Thoracic aorta (tissue), 2 donors: ENCODE measurements around the gene BSND. TPM values are rescaled to one million over a fixed set of nuclear protein-coding genes. Genes with fewer than 3 reads are reported as not detected.

Experiments used
- ATAC-seq: fragments of 150-250 bp; one replicate; pipeline ENCODE4 v1.8.0; 2017; ENCODE audit warnings: low read depth; ENCODE audit not compliant: insufficient number of reproducible peaks, low FRiP score
- DNase-seq: peaks from one replicate; pipeline ENCODE4 v3.0.0-alpha.2; 2020; ENCODE audit warnings: low spot score
- H3K27ac ChIP-seq, 2 donors: fragments of 200-600 bp; sonication (generic); 1 replicate in 1 of 2; 2 replicates in 1 of 2; pipeline ENCODE4 v1.5.1; 2016; ENCODE audit warnings: mild to moderate bottlenecking in 2 of 2, moderate library complexity in 2 of 2
- H3K27me3 ChIP-seq: fragments of 200-600 bp; sonication (generic); replicated peaks from 2 replicates; pipeline ENCODE4 v1.6.0; 2016; ENCODE audit warnings: mild to moderate bottlenecking; ENCODE audit not compliant: insufficient read depth
- H3K36me3 ChIP-seq: fragments of 200-600 bp; sonication (generic); one replicate; pipeline ENCODE4 v1.5.1; 2016
- H3K4me1 ChIP-seq, 2 donors: fragments of 200-600 bp; sonication (generic); 1 replicate in 1 of 2; 2 replicates in 1 of 2; pipeline versions ENCODE4 v1.5.1 to v1.6.0; 2016; ENCODE audit warnings: low read depth in 2 of 2, mild to moderate bottlenecking in 1 of 2; ENCODE audit not compliant: control insufficient read depth in 1 of 2
- H3K4me3 ChIP-seq: fragments of 200-600 bp; sonication (generic); 2 replicates; pipeline ENCODE4 v1.5.1; 2016; ENCODE audit warnings: mild to moderate bottlenecking
- H3K9me3 ChIP-seq: fragments of 200-600 bp; sonication (generic); 2 replicates; pipeline ENCODE4 v1.5.1; 2016
- total RNA-seq, 2 donors: library from RNA; depleted of rRNA; stranded (reverse); fragments of >200 nt; gene quantifications; one replicate each; pipeline versions ENCODE4 v1.1.0 to v1.2.3, GENCODE V29; 2016
- TF ChIP-seq, protein P1 (sequence below): fragments of 200-600 bp; sonication (generic); IDR thresholded peaks from one replicate; pipeline ENCODE4 v1.5.1; 2019; ENCODE audit warnings: antibody characterized with exemption

BSND gene
- total RNA-seq, 2 donors from 2014 or later: not detected

GRCh38 chr1:55049271-55049913 is 50.7 kb downstream of the BSND start:
- no peak for DNase-seq
- no peak overlapping the region for H3K4me3 ChIP-seq
- no peak overlapping the region for H3K27ac ChIP-seq
- no peaks in the 10 kb centered on the region for H3K9me3 ChIP-seq
- no peaks in the 10 kb centered on the region for H3K27me3 ChIP-seq
- no peak for ATAC-seq
- no peaks in the 10 kb centered on the region for H3K4me1 ChIP-seq
- TF ChIP-seq, protein P1, sequence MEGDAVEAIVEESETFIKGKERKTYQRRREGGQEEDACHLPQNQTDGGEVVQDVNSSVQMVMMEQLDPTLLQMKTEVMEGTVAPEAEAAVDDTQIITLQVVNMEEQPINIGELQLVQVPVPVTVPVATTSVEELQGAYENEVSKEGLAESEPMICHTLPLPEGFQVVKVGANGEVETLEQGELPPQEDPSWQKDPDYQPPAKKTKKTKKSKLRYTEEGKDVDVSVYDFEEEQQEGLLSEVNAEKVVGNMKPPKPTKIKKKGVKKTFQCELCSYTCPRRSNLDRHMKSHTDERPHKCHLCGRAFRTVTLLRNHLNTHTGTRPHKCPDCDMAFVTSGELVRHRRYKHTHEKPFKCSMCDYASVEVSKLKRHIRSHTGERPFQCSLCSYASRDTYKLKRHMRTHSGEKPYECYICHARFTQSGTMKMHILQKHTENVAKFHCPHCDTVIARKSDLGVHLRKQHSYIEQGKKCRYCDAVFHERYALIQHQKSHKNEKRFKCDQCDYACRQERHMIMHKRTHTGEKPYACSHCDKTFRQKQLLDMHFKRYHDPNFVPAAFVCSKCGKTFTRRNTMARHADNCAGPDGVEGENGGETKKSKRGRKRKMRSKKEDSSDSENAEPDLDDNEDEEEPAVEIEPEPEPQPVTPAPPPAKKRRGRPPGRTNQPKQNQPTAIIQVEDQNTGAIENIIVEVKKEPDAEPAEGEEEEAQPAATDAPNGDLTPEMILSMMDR: no peak
- no peaks in the 10 kb centered on the region for H3K36me3 ChIP-seq

GRCh38 chr1:55049914-55050278 is 51.2 kb downstream of the BSND start:
- ATAC-seq: no peak
- no peak for DNase-seq
- TF ChIP-seq, protein P1: no peak
- Histone ChIP-seq H3K4me3 (no peak overlapping the region), H3K27ac (no peak overlapping the region), H3K4me1 (no peaks in the 10 kb centered on the region), H3K36me3 (no peaks in the 10 kb centered on the region), H3K9me3 (no peaks in the 10 kb centered on the region), H3K27me3 (no peaks in the 10 kb centered on the region)

DNA sequence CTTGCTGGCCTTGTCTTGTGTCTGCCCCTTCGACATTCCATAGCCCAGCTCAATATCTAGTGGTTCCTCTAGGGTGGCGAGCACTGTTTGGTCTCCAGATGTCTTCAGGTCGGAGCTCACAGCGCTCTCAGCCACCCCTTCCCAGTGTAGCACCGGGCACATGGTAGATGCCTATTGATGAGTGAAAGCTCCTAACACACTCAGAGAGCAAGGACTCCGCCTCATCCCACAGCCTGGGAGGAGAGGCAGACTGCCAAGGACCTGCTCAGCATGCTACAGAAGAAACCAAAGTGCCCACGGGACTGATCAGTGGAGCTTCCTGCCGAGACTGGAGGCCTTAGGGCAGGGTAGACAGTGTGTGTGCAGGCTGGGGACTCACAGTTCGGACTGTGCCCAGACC is 51.5 kb downstream of the BSND start:
- H3K4me3 ChIP-seq: no peak overlapping the region
- no peak overlapping the region for H3K27ac ChIP-seq
- no peaks in the 10 kb centered on the region for H3K4me1 ChIP-seq
- no peak for DNase-seq
- no peaks in the 10 kb centered on the region for H3K27me3 ChIP-seq
- no peaks in the 10 kb centered on the region for H3K9me3 ChIP-seq
- TF ChIP-seq, protein P1: no peak
- no peaks in the 10 kb centered on the region for H3K36me3 ChIP-seq
- ATAC-seq: no peak

GRCh38 chr1:55051169-55051568 is 52.4 kb downstream of the BSND start:
- TF ChIP-seq, protein P1: no peak
- Histone ChIP-seq H3K9me3 (no peaks in the 10 kb centered on the region), H3K36me3 (no peaks in the 10 kb centered on the region), H3K27me3 (no peaks in the 10 kb centered on the region), H3K4me3 (no peak overlapping the region), H3K4me1 (no peaks in the 10 kb centered on the region), H3K27ac (no peak overlapping the region)
- DNase-seq: no peak
- ATAC-seq: no peak

GRCh38 chr1:55051621-55052020 is 52.9 kb downstream of the BSND start:
- Histone ChIP-seq H3K27me3 (no peaks in the 10 kb centered on the region), H3K4me1 (no peaks in the 10 kb centered on the region), H3K9me3 (no peaks in the 10 kb centered on the region), H3K36me3 (no peaks in the 10 kb centered on the region), H3K27ac (no peak overlapping the region), H3K4me3 (no peak overlapping the region)
- DNase-seq: no peak
- TF ChIP-seq, protein P1: no peak
- ATAC-seq: no peak
